ENCODE results near the gene MANSC4. TPM values are rescaled to one million over a fixed set of nuclear protein-coding genes. Genes with fewer than 3 reads are reported as not detected.
A peak's percentile ranks its signal among the peaks of the same experiment; 100 is the strongest.

Gene MANSC4
- total RNA-seq, 1 donor from 2014 or later = not detected

- DNase-seq (ENCODE audit: extremely low read depth, low read depth, low spot score) = no peak
These were observed 21.6 kb upstream of the MANSC4 start for GRCh38 chr12:27801630-27802029.

GRCh38 chr12:27800819-27801218 lies 20.8 kb upstream of the MANSC4 start:
- no peak for DNase-seq (ENCODE audit: extremely low read depth, low read depth, low spot score)

- no peak for DNase-seq (ENCODE audit: extremely low read depth, low read depth, low spot score)
These were observed 17.4 kb upstream of the MANSC4 start for GRCh38 chr12:27797301-27798025.

- DNase-seq (ENCODE audit: extremely low read depth, low read depth, low spot score) = no peak
These were observed 16.1 kb upstream of the MANSC4 start for GRCh38 chr12:27796128-27796527.

GRCh38 chr12:27794818-27795584 lies 15.0 kb upstream of the MANSC4 start:
- DNase-seq (ENCODE audit: extremely low read depth, low read depth, low spot score) = no peak

- no peak for DNase-seq (ENCODE audit: extremely low read depth, low read depth, low spot score)
These were observed 10.1 kb upstream of the MANSC4 start for GRCh38 chr12:27790179-27790578.

- no peak for DNase-seq (ENCODE audit: extremely low read depth, low read depth, low spot score)
These were observed 7.5 kb upstream of the MANSC4 start for GRCh38 chr12:27787559-27787958.

GRCh38 chr12:27785882-27786570 lies 6.0 kb upstream of the MANSC4 start:
- DNase-seq (ENCODE audit: extremely low read depth, low read depth, low spot score) = peak; percentile 25

GRCh38 chr12:27782481-27782880 lies 2.4 kb upstream of the MANSC4 start:
- no peak for DNase-seq (ENCODE audit: extremely low read depth, low read depth, low spot score)

- no peak for DNase-seq (ENCODE audit: extremely low read depth, low read depth, low spot score)
These were observed 1.6 kb upstream of the MANSC4 start for GRCh38 chr12:27781680-27782079.

- DNase-seq (ENCODE audit: extremely low read depth, low read depth, low spot score) = peak; percentile 68
These were observed 774 bp upstream of the MANSC4 start for GRCh38 chr12:27780612-27781408.

GRCh38 chr12:27779416-27779919 lies 568 bp downstream of the MANSC4 start:
- DNase-seq (ENCODE audit: extremely low read depth, low read depth, low spot score) = no peak

- no peak for DNase-seq (ENCODE audit: extremely low read depth, low read depth, low spot score)
These were observed 1.8 kb downstream of the MANSC4 start for GRCh38 chr12:27778206-27778605.

GRCh38 chr12:27777141-27777540 lies 2.9 kb downstream of the MANSC4 start:
- no peak for DNase-seq (ENCODE audit: extremely low read depth, low read depth, low spot score)

GRCh38 chr12:27772328-27773049 lies 7.5 kb downstream of the MANSC4 start:
- no peak for DNase-seq (ENCODE audit: extremely low read depth, low read depth, low spot score)

- DNase-seq (ENCODE audit: extremely low read depth, low read depth, low spot score) = no peak
These were observed 8.3 kb downstream of the MANSC4 start for GRCh38 chr12:27771481-27772327.

- DNase-seq (ENCODE audit: extremely low read depth, low read depth, low spot score) = no peak
These were observed 10.8 kb downstream of the MANSC4 start for GRCh38 chr12:27769142-27769673.

- no peak for DNase-seq (ENCODE audit: extremely low read depth, low read depth, low spot score)
These were observed 13.4 kb downstream of the MANSC4 start for GRCh38 chr12:27766587-27766986.

- no peak for DNase-seq (ENCODE audit: extremely low read depth, low read depth, low spot score)
These were observed 17.3 kb downstream of the MANSC4 start for GRCh38 chr12:27762757-27763156.
